GM18502 (cell line): ENCODE results near the gene TYK2.
"Not testable (repeated sequence)": the region's sequence is repeated elsewhere in the genome, so short reads cannot be mapped to it uniquely, and the experiment has no call there.

ENCODE experiments used
- ATAC-seq: cut with Tn5 transposase; IDR thresholded peaks from one replicate; pipeline ENCODE4 v1.9.1; 2021; ENCODE audit warnings: mild to moderate bottlenecking; ENCODE audit not compliant: unreplicated experiment, poor library complexity

The TYK2 gene

GRCh38 chr19:10378124-10378523 lies 2.2 kb downstream of the TYK2 start:
- no peak for ATAC-seq

- not testable (repeated sequence) for ATAC-seq
Measured at GRCh38 chr19:10377140-10377640, 3.2 kb downstream of the TYK2 start.

- no peak for ATAC-seq
Measured at GRCh38 chr19:10374931-10375330, 5.4 kb downstream of the TYK2 start.

GRCh38 chr19:10372690-10373089 lies 7.7 kb downstream of the TYK2 start:
- no peak for ATAC-seq

GRCh38 chr19:10368101-10368803 lies 12.1 kb downstream of the TYK2 start:
- no peak for ATAC-seq

- not testable (repeated sequence) for ATAC-seq
Measured at GRCh38 chr19:10366950-10367512, 13.3 kb downstream of the TYK2 start.

GRCh38 chr19:10365518-10365917 lies 14.9 kb downstream of the TYK2 start:
- ATAC-seq: no peak

GRCh38 chr19:10364644-10365043 lies 15.7 kb downstream of the TYK2 start:
- no peak for ATAC-seq

GRCh38 chr19:10363789-10364281 lies 16.5 kb downstream of the TYK2 start:
- no peak for ATAC-seq

GRCh38 chr19:10362259-10362658 lies 18.1 kb downstream of the TYK2 start:
- no peak for ATAC-seq

GRCh38 chr19:10361569-10362011 lies 18.8 kb downstream of the TYK2 start:
- no peak for ATAC-seq

- ATAC-seq: no peak
Measured at GRCh38 chr19:10356431-10356830, 23.9 kb downstream of the TYK2 start.

GRCh38 chr19:10353793-10354391 lies 26.5 kb downstream of the TYK2 start:
- no peak for ATAC-seq

GRCh38 chr19:10352764-10353671 lies 27.4 kb downstream of the TYK2 start:
- no peak for ATAC-seq

GRCh38 chr19:10346509-10346908 lies 33.9 kb downstream of the TYK2 start:
- no peak for ATAC-seq

- no peak for ATAC-seq
Measured at GRCh38 chr19:10344780-10345179, 35.6 kb downstream of the TYK2 start.

- no peak for ATAC-seq
Measured at GRCh38 chr19:10343495-10343894, 36.9 kb downstream of the TYK2 start.

GRCh38 chr19:10339977-10340376 lies 40.4 kb downstream of the TYK2 start:
- ATAC-seq: no peak

- ATAC-seq: peak; percentile 56
Measured at GRCh38 chr19:10339380-10339960, 40.9 kb downstream of the TYK2 start, which contains the start of gene ICAM3. ICAM3 (minus strand) TSS chr19:10339624; CDS start chr19:10339614, 10 bp downstream.

- peak; percentile 10 for ATAC-seq
Measured at GRCh38 chr19:10338940-10339339, 41.4 kb downstream of the TYK2 start.
